ENCODE data around the gene GSN. TPM values are rescaled to one million over a fixed set of nuclear protein-coding genes. Genes with fewer than 3 reads are reported as not detected.

Gene GSN
- total RNA-seq, 2 donors from 2014 or later = 3.6 to 4.0 TPM

DNA sequence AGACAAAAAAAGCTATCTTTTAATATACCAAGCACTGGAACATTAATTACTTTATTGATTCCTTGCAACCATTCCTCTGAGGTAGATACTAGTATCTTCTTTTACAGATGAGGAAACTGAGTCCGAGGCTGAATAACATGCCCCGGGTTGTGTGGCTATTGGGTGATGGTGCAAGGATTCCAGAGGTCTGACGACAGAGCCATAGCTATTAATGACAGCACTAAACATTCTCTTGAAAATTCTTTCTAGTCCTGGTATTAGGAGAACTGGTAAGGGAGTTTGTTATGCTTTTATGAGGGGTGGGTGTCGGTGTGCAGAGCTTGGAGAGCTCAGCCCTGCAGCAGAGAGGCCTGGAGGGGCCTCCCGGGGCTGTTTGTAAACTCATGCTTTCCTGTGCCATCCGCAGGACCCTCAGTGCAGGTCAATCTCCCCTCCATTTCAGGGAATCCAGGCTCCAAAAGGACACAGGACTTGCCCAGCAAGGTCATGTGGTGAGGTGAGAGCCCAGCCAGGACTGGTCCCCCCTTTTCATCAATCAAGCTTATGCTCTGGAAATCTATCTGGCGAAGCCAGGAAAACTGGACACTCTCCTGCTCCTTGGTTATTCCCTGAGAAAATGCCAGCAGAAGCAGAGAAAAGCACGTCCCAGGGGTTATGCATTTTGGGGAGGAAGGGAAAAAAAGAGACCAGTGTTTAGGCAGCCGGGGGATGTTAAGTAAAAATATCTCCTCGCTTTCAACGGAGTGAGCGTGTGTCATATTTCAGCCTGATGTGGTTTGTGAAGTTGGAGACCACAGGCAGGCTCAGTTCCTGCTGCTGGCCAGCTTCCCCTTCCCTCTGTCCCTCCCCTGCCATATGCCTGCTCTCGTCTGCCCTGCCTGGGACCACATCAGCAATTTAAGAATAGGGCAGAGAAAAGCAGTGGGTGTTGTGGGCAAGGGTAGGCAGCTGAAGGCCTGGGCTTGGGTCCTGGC lies 3.7 kb downstream of the GSN start:
- Mint-ChIP-seq H3K9me3 (no peaks in the 10 kb centered on the region), H3K4me3 (no peak overlapping the region), H3K36me3 (ENCODE audit: insufficient read depth in 2 of 2) (no peaks in the 10 kb centered on the region), H3K4me1 (ENCODE audit: low read depth) (peaks cover 25% of the 10 kb centered on the region), H3K27ac (no peak overlapping the region), H3K27me3 (ENCODE audit: low read depth) (peaks cover 28% of the 10 kb centered on the region)
- no peak for DNase-seq
- ATAC-seq (replicated peaks in 1 of 2) = no peak

DNA sequence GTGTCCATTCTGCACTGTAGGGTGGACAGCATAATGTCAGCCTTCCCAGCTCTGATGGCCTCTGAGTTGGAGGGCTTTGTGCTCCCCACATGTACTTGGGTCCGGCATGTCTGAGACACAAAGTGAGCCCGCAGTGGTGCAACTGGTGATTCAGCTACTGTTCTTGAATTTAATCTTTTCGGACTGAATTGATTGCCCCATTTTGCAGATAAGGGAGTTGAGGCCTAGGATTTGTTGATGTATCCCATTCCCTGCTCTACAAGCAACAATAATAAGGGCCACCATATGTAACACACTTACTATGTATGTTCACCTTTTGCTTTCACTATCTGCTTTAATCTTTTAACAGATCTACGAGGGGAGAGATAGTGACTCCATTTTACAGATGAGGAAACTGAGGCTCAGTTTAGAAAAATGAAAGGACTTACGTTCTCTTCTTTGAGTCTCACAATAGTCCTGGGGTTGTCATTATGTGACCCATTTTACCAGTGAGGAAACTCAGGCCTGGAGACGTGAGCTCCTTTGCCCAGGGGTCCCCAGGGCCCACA lies 4.5 kb downstream of the GSN start:
- Mint-ChIP-seq H3K27ac (no peak overlapping the region), H3K36me3 (ENCODE audit: insufficient read depth in 2 of 2) (no peaks in the 10 kb centered on the region), H3K4me3 (no peak overlapping the region), H3K4me1 (ENCODE audit: low read depth) (peaks cover 23% of the 10 kb centered on the region), H3K27me3 (ENCODE audit: low read depth) (peaks cover 23% of the 10 kb centered on the region), H3K9me3 (no peaks in the 10 kb centered on the region)
- ATAC-seq (replicated peaks in 1 of 2) = no peak
- DNase-seq = no peak

GRCh38 chr9:121273064-121273775 lies 5.3 kb downstream of the GSN start:
- Mint-ChIP-seq H3K27ac (no peak overlapping the region), H3K9me3 (no peaks in the 10 kb centered on the region), H3K4me1 (ENCODE audit: low read depth) (peaks cover 20% of the 10 kb centered on the region), H3K4me3 (no peak overlapping the region), H3K27me3 (ENCODE audit: low read depth) (peaks cover 22% of the 10 kb centered on the region), H3K36me3 (ENCODE audit: insufficient read depth in 2 of 2) (no peaks in the 10 kb centered on the region)
- ATAC-seq (replicated peaks in 1 of 2) (no peak), DNase-seq (no peak)

GRCh38 chr9:121274851-121275250 lies 6.9 kb downstream of the GSN start:
- Mint-ChIP-seq H3K27me3 (ENCODE audit: low read depth) (peaks cover 17% of the 10 kb centered on the region), H3K27ac (no peak overlapping the region), H3K36me3 (ENCODE audit: insufficient read depth in 2 of 2) (no peaks in the 10 kb centered on the region), H3K4me3 (no peak overlapping the region), H3K4me1 (ENCODE audit: low read depth) (peaks cover 17% of the 10 kb centered on the region), H3K9me3 (no peaks in the 10 kb centered on the region)
- ATAC-seq (replicated peaks in 1 of 2) (no peak), DNase-seq (no peak)

- no peak for DNase-seq
- H3K36me3 Mint-ChIP-seq (ENCODE audit: insufficient read depth in 2 of 2) = no peaks in the 10 kb centered on the region
- H3K9me3 Mint-ChIP-seq = no peaks in the 10 kb centered on the region
- H3K27me3 Mint-ChIP-seq (ENCODE audit: low read depth) = peaks cover 11% of the 10 kb centered on the region
- H3K4me1 Mint-ChIP-seq (ENCODE audit: low read depth) = peaks cover 13% of the 10 kb centered on the region
- ATAC-seq (replicated peaks in 1 of 2) = no peak
- no peak overlapping the region for H3K4me3 Mint-ChIP-seq
- H3K27ac Mint-ChIP-seq = no peak overlapping the region
These were observed 8.1 kb downstream of the GSN start for GRCh38 chr9:121275781-121276658.

DNA sequence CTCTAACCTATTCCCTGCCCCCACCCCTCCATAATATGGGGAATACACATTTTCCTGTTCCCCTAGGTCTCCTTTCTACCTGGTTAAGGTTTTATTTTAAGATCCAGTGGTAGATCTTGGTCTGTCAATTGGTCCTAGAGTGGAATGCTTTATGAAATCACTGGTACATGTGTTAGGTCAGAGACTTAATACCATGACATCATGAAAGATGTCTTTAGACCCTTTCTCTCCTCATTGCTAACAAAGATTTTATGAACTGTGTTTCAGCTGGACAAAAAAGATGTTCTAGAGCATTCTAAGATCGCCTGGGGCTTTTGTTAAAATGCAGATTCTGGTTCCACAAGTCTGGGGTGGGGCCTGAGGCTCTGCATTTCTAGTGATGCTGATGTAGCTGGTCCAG lies 9.1 kb downstream of the GSN start:
- H3K36me3 Mint-ChIP-seq (ENCODE audit: insufficient read depth in 2 of 2) = no peaks in the 10 kb centered on the region
- peaks cover 11% of the 10 kb centered on the region for H3K27me3 Mint-ChIP-seq (ENCODE audit: low read depth)
- no peaks in the 10 kb centered on the region for H3K9me3 Mint-ChIP-seq
- no peak overlapping the region for H3K4me3 Mint-ChIP-seq
- no peak for ATAC-seq (replicated peaks in 1 of 2)
- H3K4me1 Mint-ChIP-seq (ENCODE audit: low read depth) = peaks cover 19% of the 10 kb centered on the region
- H3K27ac Mint-ChIP-seq = no peak overlapping the region
- DNase-seq = no peak

DNA sequence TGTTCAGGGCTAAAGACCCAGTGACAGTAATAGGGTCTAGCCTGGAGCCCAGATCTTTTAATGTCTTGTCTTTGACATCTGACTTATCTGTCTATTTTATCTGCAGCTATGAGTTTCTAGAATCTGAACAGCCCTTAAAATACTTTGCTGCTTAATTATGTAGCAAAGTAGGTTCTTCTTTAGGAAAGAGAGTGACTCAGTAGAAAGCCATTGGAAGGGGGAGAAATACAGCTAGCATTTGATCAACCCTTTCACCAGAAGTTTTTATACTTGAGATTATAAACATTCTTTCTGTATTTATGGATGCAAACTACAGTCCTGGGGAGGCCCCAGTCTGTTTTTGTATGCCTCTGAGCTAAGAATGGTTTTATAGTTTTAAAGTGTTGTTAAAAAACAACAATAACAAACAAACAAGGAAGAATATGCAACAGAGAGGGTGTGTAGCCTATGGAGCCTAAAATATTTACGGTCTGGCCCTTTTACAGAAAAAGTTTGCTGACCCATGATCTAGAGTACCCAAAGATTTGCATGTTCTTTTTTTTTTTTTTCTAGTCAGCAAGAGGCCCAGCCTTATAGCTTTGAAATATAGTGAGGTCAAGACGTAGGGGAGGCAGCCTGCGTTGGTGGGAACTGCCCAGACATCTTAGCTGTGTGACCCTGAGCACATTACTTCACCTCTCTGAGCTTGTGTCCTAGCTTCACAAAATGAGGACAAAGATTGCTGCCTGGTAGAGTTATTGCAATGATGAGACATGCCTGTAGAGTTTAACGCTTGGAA lies 9.7 kb downstream of the GSN start:
- Mint-ChIP-seq H3K4me3 (no peak overlapping the region), H3K27me3 (ENCODE audit: low read depth) (peaks cover 11% of the 10 kb centered on the region), H3K27ac (no peak overlapping the region), H3K9me3 (no peaks in the 10 kb centered on the region), H3K36me3 (ENCODE audit: insufficient read depth in 2 of 2) (no peaks in the 10 kb centered on the region), H3K4me1 (ENCODE audit: low read depth) (peaks cover 21% of the 10 kb centered on the region)
- ATAC-seq (replicated peaks in 1 of 2) (no peak), DNase-seq (no peak)

DNA sequence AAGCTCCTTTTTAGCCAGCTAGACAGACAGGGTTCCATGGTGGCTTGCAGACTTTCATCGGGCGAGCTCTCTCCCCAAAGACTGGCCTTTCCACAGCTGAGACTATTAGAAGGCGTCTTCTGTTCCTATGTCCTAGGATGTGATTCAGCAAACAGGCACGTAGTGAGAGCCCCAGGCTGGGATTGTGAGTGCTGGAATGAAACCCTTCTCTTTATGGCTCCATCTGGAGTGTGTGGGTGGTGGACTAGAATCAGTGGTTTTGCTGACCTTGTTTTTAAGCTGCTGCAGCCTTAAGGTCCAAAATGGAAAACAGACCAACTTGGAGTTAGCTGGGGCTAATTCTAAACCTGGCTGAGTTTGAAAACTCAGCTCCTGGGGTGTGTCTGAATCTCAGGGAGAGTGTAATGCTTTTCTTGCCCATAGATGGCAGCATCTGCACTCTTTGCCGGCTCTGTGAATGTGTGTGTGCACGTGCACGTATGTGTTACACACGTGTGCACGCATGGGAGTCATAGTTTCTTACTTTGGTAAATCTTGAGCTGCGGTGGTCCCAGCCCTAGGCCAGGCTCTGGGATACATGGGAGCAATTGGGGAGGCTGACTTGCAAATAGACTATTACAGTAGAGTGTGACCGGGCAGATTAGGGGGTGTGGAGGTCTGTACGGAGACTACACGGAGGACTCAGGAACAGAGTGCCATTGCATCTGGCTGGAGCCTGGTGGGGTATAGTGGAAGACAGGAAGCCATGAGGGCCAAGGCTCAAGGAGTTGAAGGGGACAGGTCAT lies 10.7 kb downstream of the GSN start:
- Mint-ChIP-seq H3K36me3 (ENCODE audit: insufficient read depth in 2 of 2) (no peaks in the 10 kb centered on the region), H3K9me3 (no peaks in the 10 kb centered on the region), H3K27me3 (ENCODE audit: low read depth) (peaks cover 11% of the 10 kb centered on the region), H3K4me1 (ENCODE audit: low read depth) (peaks cover 21% of the 10 kb centered on the region), H3K4me3 (no peak overlapping the region), H3K27ac (no peak overlapping the region)
- DNase-seq (peak; percentile 37 to 51), ATAC-seq (replicated peaks in 1 of 2) (peak; percentile 76 to 77)

DNA sequence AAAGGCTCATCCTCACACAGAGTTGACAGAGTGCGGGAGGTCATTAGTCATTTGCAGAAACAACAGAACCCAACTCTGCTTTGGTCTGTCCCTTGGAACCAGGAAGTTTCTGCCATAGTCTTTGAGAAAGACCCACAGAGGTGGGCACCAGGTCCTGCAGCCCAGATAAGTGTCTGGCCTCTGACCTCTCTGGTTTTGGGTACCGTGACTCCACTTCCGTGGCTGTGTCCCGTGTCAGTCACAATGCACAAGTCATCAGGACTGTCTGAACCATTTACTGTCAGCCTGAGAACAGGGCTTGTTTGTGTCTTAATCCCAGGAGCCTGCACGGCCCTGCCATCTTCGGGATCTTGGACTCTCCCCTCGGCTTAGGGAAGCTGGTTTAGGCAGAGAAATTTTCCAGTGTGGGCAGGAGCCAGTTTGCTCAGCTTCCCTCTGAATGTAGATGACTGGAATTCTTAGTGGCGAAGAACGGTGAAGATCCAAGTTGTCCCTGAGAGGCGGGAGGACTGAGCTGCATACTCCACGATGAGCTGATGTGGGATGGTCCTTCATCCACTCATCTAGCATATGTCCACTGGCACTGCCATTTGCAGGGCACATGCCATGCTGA lies 11.9 kb downstream of the GSN start:
- H3K27ac Mint-ChIP-seq = no peak overlapping the region
- H3K9me3 Mint-ChIP-seq = no peaks in the 10 kb centered on the region
- H3K4me3 Mint-ChIP-seq = no peak overlapping the region
- no peak for DNase-seq
- no peak for ATAC-seq (replicated peaks in 1 of 2)
- peaks cover 21% of the 10 kb centered on the region for H3K4me1 Mint-ChIP-seq (ENCODE audit: low read depth)
- H3K36me3 Mint-ChIP-seq (ENCODE audit: insufficient read depth in 2 of 2) = no peaks in the 10 kb centered on the region
- H3K27me3 Mint-ChIP-seq (ENCODE audit: low read depth) = peaks cover 11% of the 10 kb centered on the region

- H3K4me3 Mint-ChIP-seq = no peak overlapping the region
- peaks cover 11% of the 10 kb centered on the region for H3K27me3 Mint-ChIP-seq (ENCODE audit: low read depth)
- ATAC-seq (replicated peaks in 1 of 2) = no peak
- peaks cover 26% of the 10 kb centered on the region for H3K4me1 Mint-ChIP-seq (ENCODE audit: low read depth)
- DNase-seq = no peak
- no peaks in the 10 kb centered on the region for H3K9me3 Mint-ChIP-seq
- H3K36me3 Mint-ChIP-seq (ENCODE audit: insufficient read depth in 2 of 2) = no peaks in the 10 kb centered on the region
- H3K27ac Mint-ChIP-seq = no peak overlapping the region
These were observed 13.0 kb downstream of the GSN start for GRCh38 chr9:121280715-121281613.
